HL-60/S4 treated with retinoic acid at 250 ng/mL for 4 days and 3 days (cell line): ENCODE data around the gene RAD51B.

Experiments used
- in situ Hi-C: fragments of 300-500 bp; cut with MboI; formaldehyde crosslinking; loops from 2 replicates; pipeline ENCODE4 v1.7.0; 2022; ENCODE audit warnings: low sequenced_read_pairs

Gene RAD51B

GRCh38 chr14:67833403-67833802 lies 13.8 kb downstream of the RAD51B start:
- in situ Hi-C loops = loop anchor here (25.0 kb wide), 1 partner anchor 979 kb away; no protein-coding TSS in a partner anchor

- in situ Hi-C loops = loop anchor here (25.0 kb wide), 1 partner anchor 977 kb away; no protein-coding TSS in a partner anchor
Observed at GRCh38 chr14:67835596-67835995, 16.0 kb downstream of the RAD51B start.

- in situ Hi-C loops = loop anchor here (25.0 kb wide), 1 partner anchor 975 kb away; no protein-coding TSS in a partner anchor
Observed at GRCh38 chr14:67837011-67837624, 17.5 kb downstream of the RAD51B start.

- in situ Hi-C loops = loop anchor here (25.0 kb wide), 1 partner anchor 966 kb away; no protein-coding TSS in a partner anchor
Observed at GRCh38 chr14:67846029-67846610, 26.5 kb downstream of the RAD51B start.

GRCh38 chr14:67850066-67850830 lies 30.7 kb downstream of the RAD51B start:
- in situ Hi-C loops = no loop called here

- in situ Hi-C loops = no loop called here
Observed at GRCh38 chr14:67851785-67852410, 32.3 kb downstream of the RAD51B start.

- in situ Hi-C loops = no loop called here
Observed at GRCh38 chr14:67852926-67853604, 33.5 kb downstream of the RAD51B start.

GRCh38 chr14:67853715-67854114 lies 34.1 kb downstream of the RAD51B start:
- in situ Hi-C loops = no loop called here

- in situ Hi-C loops = no loop called here
Observed at GRCh38 chr14:67856827-67857226, 37.2 kb downstream of the RAD51B start.

- in situ Hi-C loops = no loop called here
Observed at GRCh38 chr14:67857778-67858350, 38.3 kb downstream of the RAD51B start.

GRCh38 chr14:67859169-67859749 lies 39.7 kb downstream of the RAD51B start:
- in situ Hi-C loops = no loop called here

- in situ Hi-C loops = no loop called here
Observed at GRCh38 chr14:67863223-67863622, 43.6 kb downstream of the RAD51B start.

- in situ Hi-C loops = no loop called here
Observed at GRCh38 chr14:67875175-67876006, 55.8 kb downstream of the RAD51B start.

GRCh38 chr14:67879026-67879425 lies 59.4 kb downstream of the RAD51B start:
- in situ Hi-C loops = no loop called here

- in situ Hi-C loops = no loop called here
Observed at GRCh38 chr14:67881225-67881624, 61.6 kb downstream of the RAD51B start.

GRCh38 chr14:67882986-67883555 lies 63.5 kb downstream of the RAD51B start:
- in situ Hi-C loops = no loop called here

GRCh38 chr14:67883717-67884116 lies 64.1 kb downstream of the RAD51B start:
- in situ Hi-C loops = no loop called here

GRCh38 chr14:67886191-67886590 lies 66.6 kb downstream of the RAD51B start:
- in situ Hi-C loops = no loop called here

GRCh38 chr14:67887478-67887877 lies 67.9 kb downstream of the RAD51B start:
- in situ Hi-C loops = no loop called here
